ENCODE results near the gene WFS1. TPM values are rescaled to one million over a fixed set of nuclear protein-coding genes. Genes with fewer than 3 reads are reported as not detected.

The WFS1 gene
- total and polyA plus RNA-seq, 2 of the 8 experiments (the other 6 are each of a cell fraction or from before 2014, with no cell fraction given) = 29.1 to 43.1 TPM

DNA sequence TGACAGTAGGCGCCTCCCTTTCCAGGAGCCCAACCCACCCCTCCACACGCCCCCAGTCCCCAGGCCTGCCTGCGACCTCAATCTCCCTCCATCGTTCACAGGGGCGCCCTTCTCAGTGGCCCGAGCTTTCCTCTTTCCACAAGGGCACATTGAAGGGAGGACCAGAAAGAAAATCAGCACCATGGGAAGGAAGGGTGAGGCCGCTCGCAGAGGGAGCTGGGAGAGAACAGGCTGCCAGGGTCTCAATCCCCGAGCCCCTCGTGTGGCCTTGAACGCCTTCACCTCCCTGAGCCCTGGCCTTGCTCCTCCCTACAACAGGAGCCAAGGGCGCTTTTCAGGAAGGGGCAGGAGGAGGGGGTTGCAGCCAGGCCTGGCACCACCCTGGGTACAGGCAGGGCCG lies 66.5 kb downstream of the WFS1 start (continued):
- TF ChIP-seq RBBP5 (IDR thresholded peaks at IDR 0.05; ENCODE audit: borderline replicate concordance, low read depth, low read length) = no peak
- no peak for TF ChIP-seq RFX5 (IDR thresholded peaks at IDR 0.05; ENCODE audit: borderline replicate concordance, low read depth, low read length)
- TF ChIP-seq POLR2A (IDR thresholded peaks at IDR 0.05; ENCODE audit: control extremely low read depth in 1 of 2, low read depth in 2 of 2, low read length in 2 of 2) = no peak
- no peak for TF ChIP-seq NANOG (IDR thresholded peaks at IDR 0.05; ENCODE audit: insufficient read depth, low read depth, low read length, poor library complexity, severe bottlenecking)
- TF ChIP-seq, protein P1, sequence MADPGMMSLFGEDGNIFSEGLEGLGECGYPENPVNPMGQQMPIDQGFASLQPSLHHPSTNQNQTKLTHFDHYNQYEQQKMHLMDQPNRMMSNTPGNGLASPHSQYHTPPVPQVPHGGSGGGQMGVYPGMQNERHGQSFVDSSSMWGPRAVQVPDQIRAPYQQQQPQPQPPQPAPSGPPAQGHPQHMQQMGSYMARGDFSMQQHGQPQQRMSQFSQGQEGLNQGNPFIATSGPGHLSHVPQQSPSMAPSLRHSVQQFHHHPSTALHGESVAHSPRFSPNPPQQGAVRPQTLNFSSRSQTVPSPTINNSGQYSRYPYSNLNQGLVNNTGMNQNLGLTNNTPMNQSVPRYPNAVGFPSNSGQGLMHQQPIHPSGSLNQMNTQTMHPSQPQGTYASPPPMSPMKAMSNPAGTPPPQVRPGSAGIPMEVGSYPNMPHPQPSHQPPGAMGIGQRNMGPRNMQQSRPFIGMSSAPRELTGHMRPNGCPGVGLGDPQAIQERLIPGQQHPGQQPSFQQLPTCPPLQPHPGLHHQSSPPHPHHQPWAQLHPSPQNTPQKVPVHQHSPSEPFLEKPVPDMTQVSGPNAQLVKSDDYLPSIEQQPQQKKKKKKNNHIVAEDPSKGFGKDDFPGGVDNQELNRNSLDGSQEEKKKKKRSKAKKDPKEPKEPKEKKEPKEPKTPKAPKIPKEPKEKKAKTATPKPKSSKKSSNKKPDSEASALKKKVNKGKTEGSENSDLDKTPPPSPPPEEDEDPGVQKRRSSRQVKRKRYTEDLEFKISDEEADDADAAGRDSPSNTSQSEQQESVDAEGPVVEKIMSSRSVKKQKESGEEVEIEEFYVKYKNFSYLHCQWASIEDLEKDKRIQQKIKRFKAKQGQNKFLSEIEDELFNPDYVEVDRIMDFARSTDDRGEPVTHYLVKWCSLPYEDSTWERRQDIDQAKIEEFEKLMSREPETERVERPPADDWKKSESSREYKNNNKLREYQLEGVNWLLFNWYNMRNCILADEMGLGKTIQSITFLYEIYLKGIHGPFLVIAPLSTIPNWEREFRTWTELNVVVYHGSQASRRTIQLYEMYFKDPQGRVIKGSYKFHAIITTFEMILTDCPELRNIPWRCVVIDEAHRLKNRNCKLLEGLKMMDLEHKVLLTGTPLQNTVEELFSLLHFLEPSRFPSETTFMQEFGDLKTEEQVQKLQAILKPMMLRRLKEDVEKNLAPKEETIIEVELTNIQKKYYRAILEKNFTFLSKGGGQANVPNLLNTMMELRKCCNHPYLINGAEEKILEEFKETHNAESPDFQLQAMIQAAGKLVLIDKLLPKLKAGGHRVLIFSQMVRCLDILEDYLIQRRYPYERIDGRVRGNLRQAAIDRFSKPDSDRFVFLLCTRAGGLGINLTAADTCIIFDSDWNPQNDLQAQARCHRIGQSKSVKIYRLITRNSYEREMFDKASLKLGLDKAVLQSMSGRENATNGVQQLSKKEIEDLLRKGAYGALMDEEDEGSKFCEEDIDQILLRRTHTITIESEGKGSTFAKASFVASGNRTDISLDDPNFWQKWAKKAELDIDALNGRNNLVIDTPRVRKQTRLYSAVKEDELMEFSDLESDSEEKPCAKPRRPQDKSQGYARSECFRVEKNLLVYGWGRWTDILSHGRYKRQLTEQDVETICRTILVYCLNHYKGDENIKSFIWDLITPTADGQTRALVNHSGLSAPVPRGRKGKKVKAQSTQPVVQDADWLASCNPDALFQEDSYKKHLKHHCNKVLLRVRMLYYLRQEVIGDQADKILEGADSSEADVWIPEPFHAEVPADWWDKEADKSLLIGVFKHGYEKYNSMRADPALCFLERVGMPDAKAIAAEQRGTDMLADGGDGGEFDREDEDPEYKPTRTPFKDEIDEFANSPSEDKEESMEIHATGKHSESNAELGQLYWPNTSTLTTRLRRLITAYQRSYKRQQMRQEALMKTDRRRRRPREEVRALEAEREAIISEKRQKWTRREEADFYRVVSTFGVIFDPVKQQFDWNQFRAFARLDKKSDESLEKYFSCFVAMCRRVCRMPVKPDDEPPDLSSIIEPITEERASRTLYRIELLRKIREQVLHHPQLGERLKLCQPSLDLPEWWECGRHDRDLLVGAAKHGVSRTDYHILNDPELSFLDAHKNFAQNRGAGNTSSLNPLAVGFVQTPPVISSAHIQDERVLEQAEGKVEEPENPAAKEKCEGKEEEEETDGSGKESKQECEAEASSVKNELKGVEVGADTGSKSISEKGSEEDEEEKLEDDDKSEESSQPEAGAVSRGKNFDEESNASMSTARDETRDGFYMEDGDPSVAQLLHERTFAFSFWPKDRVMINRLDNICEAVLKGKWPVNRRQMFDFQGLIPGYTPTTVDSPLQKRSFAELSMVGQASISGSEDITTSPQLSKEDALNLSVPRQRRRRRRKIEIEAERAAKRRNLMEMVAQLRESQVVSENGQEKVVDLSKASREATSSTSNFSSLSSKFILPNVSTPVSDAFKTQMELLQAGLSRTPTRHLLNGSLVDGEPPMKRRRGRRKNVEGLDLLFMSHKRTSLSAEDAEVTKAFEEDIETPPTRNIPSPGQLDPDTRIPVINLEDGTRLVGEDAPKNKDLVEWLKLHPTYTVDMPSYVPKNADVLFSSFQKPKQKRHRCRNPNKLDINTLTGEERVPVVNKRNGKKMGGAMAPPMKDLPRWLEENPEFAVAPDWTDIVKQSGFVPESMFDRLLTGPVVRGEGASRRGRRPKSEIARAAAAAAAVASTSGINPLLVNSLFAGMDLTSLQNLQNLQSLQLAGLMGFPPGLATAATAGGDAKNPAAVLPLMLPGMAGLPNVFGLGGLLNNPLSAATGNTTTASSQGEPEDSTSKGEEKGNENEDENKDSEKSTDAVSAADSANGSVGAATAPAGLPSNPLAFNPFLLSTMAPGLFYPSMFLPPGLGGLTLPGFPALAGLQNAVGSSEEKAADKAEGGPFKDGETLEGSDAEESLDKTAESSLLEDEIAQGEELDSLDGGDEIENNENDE (IDR thresholded peaks at IDR 0.05; ENCODE audit: insufficient replicate concordance, low read length) = no peak
- TF ChIP-seq HDAC6 (IDR thresholded peaks at IDR 0.05; ENCODE audit: low read depth, low read length) = no peak
- TF ChIP-seq TAF1 (IDR thresholded peaks at IDR 0.05; ENCODE audit: low read depth, low read length) = no peak
